RWPE2 (cell line): Measurements from ENCODE around the gene DENND1A.
"Not testable (repeated sequence)": the region's sequence is repeated elsewhere in the genome, so short reads cannot be mapped to it uniquely, and the experiment has no call there.

Experiments
- ATAC-seq: fragments of 200-7000 bp; cut with Tn5 transposase; 3 replicates; pipeline ENCODE4 v1.9.1; 2021; ENCODE audit warnings: low read depth
- DNase-seq: peaks from one replicate; pipeline ENCODE4 v3.0.0-alpha.2; 2020; ENCODE audit warnings: low spot score
- H3K27ac ChIP-seq: fragments of 450-650 bp; 2 replicates; pipeline ENCODE4 v1.5.1; 2017; ENCODE audit warnings: mild to moderate bottlenecking; ENCODE audit not compliant: poor library complexity, severe bottlenecking
- H3K27me3 ChIP-seq: fragments of 250-450 bp; sonication (Bioruptor Pico); 2 replicates; pipeline ENCODE4 v1.5.1; 2021; ENCODE audit warnings: mild to moderate bottlenecking, moderate library complexity; ENCODE audit not compliant: insufficient read depth, poor library complexity, severe bottlenecking
- H3K36me3 ChIP-seq: fragments of 250-450 bp; sonication (Bioruptor Pico); 2 replicates; pipeline ENCODE4 v1.5.1; 2020; ENCODE audit warnings: low read depth, mild to moderate bottlenecking, moderate library complexity
- H3K4me1 ChIP-seq: fragments of 250-450 bp; sonication (Bioruptor Pico); 2 replicates; pipeline ENCODE4 v1.5.1; 2021; ENCODE audit warnings: mild to moderate bottlenecking, moderate library complexity; ENCODE audit not compliant: insufficient read depth, poor library complexity, severe bottlenecking
- H3K4me3 ChIP-seq: fragments of 250-450 bp; sonication (Bioruptor Pico); 2 replicates; pipeline ENCODE4 v1.5.1; 2021; ENCODE audit warnings: mild to moderate bottlenecking, moderate library complexity; ENCODE audit not compliant: severe bottlenecking
- H3K9me3 ChIP-seq: fragments of 250-450 bp; sonication (Bioruptor Pico); 2 replicates; pipeline ENCODE4 v1.5.1; 2021; ENCODE audit warnings: mild to moderate bottlenecking, moderate library complexity; ENCODE audit not compliant: severe bottlenecking
- TF ChIP-seq, protein P1 (sequence below): fragments of 450-650 bp; IDR thresholded peaks from one replicate; pipeline ENCODE4 v1.5.1; 2017; ENCODE audit warnings: mild to moderate bottlenecking, moderate library complexity; ENCODE audit not compliant: poor library complexity, severe bottlenecking

Gene DENND1A

DNA sequence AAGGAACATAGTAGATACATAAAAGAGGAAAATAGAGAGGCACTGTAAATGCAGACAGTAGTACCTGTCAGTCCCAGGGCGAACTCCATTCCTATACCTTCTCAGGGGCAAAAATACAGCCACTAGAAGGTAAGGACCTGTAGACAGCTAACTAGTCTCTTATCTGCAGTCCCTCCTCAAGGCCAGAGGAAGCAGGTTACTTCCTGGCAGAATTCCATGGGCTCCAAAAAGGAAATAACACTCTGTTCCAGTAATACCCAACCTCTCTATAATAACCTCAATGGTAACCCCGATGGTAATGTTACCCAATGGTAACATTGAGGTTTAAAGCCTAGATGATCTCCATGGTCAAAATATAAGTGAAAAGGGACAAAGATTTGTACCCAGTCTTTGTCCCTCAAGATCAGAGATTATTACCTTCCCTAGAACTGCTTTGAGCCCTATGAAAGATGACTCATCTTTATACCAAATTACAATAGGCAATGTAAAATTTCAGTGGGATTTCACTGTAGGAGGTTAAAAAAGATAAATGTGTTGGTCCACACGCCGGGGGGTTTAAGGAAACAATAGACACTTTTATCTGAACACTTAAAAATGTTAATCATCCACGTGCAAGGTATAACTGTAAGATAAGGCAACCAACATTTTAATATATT is 113.0 kb downstream of the DENND1A start:
- ATAC-seq = no peak

DNA sequence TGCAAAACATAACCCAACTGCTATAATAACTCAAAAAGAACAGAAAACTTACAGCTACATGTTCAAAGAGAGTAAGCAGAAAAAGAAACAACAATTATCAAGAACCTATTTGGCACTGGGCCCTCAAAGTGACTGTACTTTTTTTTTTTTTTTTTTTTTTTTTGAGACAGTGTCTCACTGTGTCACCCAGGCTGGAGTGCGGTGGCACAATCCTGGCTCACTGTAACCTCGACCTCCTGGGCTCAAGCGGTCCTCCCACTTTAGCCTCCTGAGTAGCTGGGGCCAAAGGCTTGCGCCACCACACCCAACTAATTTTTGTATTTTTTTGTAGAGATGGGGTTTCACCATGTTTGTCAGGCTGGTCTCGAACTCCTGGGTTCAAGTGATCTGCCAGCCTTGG is 114.1 kb downstream of the DENND1A start:
- H3K4me3 ChIP-seq, H3K9me3 ChIP-seq, DNase-seq, H3K4me1 ChIP-seq, H3K36me3 ChIP-seq, H3K27ac ChIP-seq, H3K27me3 ChIP-seq, ATAC-seq: not testable (repeated sequence)

More for the DNA sequence above, 113.0 kb downstream of the DENND1A start:
- no peak overlapping the region for H3K27ac ChIP-seq
- H3K4me3 ChIP-seq = no peak overlapping the region
- no peaks in the 10 kb centered on the region for H3K4me1 ChIP-seq
- TF ChIP-seq, protein P1, sequence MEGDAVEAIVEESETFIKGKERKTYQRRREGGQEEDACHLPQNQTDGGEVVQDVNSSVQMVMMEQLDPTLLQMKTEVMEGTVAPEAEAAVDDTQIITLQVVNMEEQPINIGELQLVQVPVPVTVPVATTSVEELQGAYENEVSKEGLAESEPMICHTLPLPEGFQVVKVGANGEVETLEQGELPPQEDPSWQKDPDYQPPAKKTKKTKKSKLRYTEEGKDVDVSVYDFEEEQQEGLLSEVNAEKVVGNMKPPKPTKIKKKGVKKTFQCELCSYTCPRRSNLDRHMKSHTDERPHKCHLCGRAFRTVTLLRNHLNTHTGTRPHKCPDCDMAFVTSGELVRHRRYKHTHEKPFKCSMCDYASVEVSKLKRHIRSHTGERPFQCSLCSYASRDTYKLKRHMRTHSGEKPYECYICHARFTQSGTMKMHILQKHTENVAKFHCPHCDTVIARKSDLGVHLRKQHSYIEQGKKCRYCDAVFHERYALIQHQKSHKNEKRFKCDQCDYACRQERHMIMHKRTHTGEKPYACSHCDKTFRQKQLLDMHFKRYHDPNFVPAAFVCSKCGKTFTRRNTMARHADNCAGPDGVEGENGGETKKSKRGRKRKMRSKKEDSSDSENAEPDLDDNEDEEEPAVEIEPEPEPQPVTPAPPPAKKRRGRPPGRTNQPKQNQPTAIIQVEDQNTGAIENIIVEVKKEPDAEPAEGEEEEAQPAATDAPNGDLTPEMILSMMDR = no peak
- H3K9me3 ChIP-seq = no peaks in the 10 kb centered on the region
- no peaks in the 10 kb centered on the region for H3K36me3 ChIP-seq
- H3K27me3 ChIP-seq = no peaks in the 10 kb centered on the region
- DNase-seq = no peak

DNA sequence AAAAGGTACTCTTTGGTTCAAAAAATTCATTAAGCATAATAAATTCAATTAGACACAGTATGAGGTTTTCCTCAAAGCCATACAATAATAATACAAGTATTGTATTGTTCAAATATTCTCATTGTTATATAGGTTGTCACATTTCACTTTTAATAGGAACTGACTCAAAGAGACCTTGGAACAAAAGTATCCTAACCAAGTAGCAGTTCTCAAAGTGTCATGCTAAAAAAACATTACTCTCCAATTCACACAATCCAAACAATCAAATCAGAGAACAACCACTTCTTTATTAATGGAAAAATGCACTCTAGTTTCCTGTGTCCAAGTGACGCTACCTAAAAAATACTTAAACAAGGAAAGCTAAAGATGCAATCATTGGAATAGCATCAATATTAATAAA is 115.4 kb downstream of the DENND1A start:
- ATAC-seq (no peak), DNase-seq (no peak)
- Histone ChIP-seq H3K27me3 (no peaks in the 10 kb centered on the region), H3K27ac (no peak overlapping the region), H3K4me1 (no peaks in the 10 kb centered on the region), H3K9me3 (no peaks in the 10 kb centered on the region), H3K36me3 (no peaks in the 10 kb centered on the region), H3K4me3 (no peak overlapping the region)
- TF ChIP-seq, protein P1 = no peak

DNA sequence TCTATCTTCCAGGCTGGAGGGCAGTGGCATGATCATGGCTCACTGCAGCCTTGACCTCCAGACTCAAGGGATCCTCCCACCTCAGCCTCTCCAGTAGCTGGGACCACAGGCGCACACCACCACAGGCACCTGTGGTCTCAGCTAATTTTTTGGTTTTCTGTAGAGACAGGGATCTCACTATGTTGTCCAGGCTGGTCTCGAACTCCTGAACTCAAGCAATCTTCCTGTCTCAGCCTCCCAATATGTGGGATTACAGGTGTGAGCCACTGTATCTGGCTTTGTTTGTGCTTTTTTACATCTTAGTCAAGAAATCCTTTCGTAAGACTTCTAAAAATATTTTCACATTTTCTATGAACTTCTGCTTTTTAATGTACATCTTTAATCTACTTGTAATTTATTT is 116.9 kb downstream of the DENND1A start:
- TF ChIP-seq, protein P1 = no peak
- ATAC-seq (no peak), DNase-seq (no peak)

DNA sequence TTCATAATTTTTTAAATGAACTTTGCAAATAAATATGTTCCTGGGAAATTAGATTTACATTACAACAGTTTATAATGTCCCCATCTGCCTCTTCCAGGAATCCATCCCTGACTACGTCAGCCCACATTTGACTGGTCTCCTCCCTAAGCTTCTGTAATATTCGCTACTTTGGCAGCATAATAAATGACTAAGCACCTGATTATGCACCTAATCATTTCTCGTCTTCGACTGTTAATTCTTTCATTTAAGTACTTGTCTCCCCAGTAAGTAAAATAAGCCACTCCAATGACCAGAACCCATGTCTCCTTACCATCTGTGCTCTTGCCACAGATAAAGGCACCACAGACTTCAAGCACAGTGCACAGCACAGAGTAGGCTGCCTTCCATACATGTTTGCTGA is 122.7 kb downstream of the DENND1A start:
- no peaks in the 10 kb centered on the region for H3K9me3 ChIP-seq
- TF ChIP-seq, protein P1 = no peak
- no peak overlapping the region for H3K4me3 ChIP-seq
- H3K36me3 ChIP-seq = no peaks in the 10 kb centered on the region
- ATAC-seq (no peak), DNase-seq (no peak)
- H3K27ac ChIP-seq = no peak overlapping the region
- no peaks in the 10 kb centered on the region for H3K4me1 ChIP-seq
- H3K27me3 ChIP-seq = no peaks in the 10 kb centered on the region

More for the DNA sequence above, 116.9 kb downstream of the DENND1A start:
- no peaks in the 10 kb centered on the region for H3K36me3 ChIP-seq
- no peak overlapping the region for H3K4me3 ChIP-seq
- H3K4me1 ChIP-seq = no peaks in the 10 kb centered on the region
- no peaks in the 10 kb centered on the region for H3K27me3 ChIP-seq
- H3K27ac ChIP-seq = no peak overlapping the region
- no peaks in the 10 kb centered on the region for H3K9me3 ChIP-seq
